ENCODE results near the gene NUP210L.
"Not testable (repeated sequence)": the region's sequence is repeated elsewhere in the genome, so short reads cannot be mapped to it uniquely, and the experiment has no call there.

Gene NUP210L

GRCh38 chr1:154062309-154062708 lies 92.6 kb downstream of the NUP210L start:
- TF ChIP-seq, protein P1, sequence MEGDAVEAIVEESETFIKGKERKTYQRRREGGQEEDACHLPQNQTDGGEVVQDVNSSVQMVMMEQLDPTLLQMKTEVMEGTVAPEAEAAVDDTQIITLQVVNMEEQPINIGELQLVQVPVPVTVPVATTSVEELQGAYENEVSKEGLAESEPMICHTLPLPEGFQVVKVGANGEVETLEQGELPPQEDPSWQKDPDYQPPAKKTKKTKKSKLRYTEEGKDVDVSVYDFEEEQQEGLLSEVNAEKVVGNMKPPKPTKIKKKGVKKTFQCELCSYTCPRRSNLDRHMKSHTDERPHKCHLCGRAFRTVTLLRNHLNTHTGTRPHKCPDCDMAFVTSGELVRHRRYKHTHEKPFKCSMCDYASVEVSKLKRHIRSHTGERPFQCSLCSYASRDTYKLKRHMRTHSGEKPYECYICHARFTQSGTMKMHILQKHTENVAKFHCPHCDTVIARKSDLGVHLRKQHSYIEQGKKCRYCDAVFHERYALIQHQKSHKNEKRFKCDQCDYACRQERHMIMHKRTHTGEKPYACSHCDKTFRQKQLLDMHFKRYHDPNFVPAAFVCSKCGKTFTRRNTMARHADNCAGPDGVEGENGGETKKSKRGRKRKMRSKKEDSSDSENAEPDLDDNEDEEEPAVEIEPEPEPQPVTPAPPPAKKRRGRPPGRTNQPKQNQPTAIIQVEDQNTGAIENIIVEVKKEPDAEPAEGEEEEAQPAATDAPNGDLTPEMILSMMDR (IDR thresholded peaks at IDR 0.05; ENCODE audit: control extremely low read depth, extremely low read depth, low read depth, missing control alignments): no peak
- POLR2A ChIA-PET: no interaction called here
- no peak for DNase-seq (ENCODE audit: extremely low spot score)
- CTCF ChIA-PET: no interaction called here

- POLR2A ChIA-PET: interaction anchor here (0.6 kb wide), 1 partner anchor 54 kb away, joined by 5 read pairs; no protein-coding TSS in a partner anchor
- CTCF ChIA-PET: interaction anchor here (1.1 kb wide), 2 partner anchors 8 to 14 kb away, joined by 3 read pairs; no protein-coding TSS in a partner anchor
- not testable (repeated sequence) for DNase-seq (ENCODE audit: extremely low spot score)
These were observed 107.4 kb downstream of the NUP210L start for GRCh38 chr1:154047436-154047835.

DNA sequence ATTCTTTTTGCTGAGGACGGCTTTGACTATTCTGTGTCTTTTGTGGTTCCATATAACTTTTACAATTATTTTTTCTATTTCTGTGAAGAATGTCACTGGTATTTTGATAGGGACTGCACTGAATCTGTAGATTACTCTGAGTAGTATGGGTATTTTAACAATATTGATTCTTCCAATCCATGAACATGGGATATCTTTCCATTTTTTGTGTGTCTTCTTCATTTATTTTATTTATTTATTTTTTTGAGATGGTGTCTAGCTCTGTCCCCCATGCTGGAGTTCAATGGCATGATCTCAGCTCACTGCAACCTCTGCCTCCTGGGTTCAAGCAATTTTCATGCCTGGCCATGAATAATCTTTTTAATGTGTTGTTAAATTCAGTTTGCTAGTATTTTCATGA lies 121.2 kb downstream of the NUP210L start:
- CTCF ChIA-PET; DNase-seq (ENCODE audit: extremely low spot score); POLR2A ChIA-PET: not testable (repeated sequence)

DNA sequence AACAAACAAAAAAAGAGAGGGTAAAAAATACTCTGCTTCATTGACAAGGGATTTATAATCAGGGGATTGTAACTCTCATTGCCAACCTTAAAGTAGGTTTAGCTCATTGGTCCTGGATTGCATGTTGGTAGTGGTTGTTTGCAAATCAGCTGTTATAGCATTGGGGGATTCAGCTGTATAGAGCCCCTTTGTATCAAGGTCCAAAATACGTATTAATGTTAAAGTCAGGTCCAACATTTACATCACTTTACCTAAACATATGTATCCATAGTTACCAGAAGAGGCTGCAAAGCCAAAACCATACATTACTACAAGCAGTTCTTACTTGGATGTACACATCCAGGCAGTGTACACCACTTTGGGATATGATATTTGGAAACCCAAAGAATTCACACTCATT lies 134.9 kb downstream of the NUP210L start:
- CTCF ChIA-PET: interaction anchor here (1.8 to 1.9 kb wide), 2 partner anchors 9 to 11 kb away, joined by 4 read pairs; no protein-coding TSS in a partner anchor
- POLR2A ChIA-PET: no interaction called here
- no peak for DNase-seq (ENCODE audit: extremely low spot score)
- TF ChIP-seq, protein P1 (IDR thresholded peaks at IDR 0.05; ENCODE audit: control extremely low read depth, extremely low read depth, low read depth, missing control alignments): no peak

DNA sequence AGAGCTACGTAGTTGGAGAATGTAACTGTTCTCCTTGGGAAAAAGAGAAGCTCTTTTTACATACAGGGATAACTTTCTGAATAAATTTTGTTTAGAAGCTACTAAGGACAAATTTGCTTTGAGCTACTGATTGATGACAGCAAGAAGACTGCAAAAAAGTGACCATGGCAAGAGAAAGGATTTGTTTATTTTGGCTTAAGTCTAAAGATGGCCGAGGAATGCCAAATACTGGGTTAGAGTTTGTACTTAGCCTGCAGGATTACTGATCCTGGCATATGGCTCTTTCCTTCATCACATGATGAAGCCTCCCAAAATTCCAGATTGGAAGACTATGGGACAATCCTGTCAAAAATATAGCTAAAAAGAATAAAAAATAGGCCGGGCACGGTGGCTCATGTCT lies 135.6 kb downstream of the NUP210L start:
- CTCF ChIA-PET: interaction anchor here (1.4 to 1.9 kb wide), 4 partner anchors 10 to 17 kb away, joined by 3 to 4 read pairs (median 4); no protein-coding TSS in a partner anchor
- TF ChIP-seq, protein P1 (IDR thresholded peaks at IDR 0.05; ENCODE audit: control extremely low read depth, extremely low read depth, low read depth, missing control alignments): no peak
- POLR2A ChIA-PET: no interaction called here

DNA sequence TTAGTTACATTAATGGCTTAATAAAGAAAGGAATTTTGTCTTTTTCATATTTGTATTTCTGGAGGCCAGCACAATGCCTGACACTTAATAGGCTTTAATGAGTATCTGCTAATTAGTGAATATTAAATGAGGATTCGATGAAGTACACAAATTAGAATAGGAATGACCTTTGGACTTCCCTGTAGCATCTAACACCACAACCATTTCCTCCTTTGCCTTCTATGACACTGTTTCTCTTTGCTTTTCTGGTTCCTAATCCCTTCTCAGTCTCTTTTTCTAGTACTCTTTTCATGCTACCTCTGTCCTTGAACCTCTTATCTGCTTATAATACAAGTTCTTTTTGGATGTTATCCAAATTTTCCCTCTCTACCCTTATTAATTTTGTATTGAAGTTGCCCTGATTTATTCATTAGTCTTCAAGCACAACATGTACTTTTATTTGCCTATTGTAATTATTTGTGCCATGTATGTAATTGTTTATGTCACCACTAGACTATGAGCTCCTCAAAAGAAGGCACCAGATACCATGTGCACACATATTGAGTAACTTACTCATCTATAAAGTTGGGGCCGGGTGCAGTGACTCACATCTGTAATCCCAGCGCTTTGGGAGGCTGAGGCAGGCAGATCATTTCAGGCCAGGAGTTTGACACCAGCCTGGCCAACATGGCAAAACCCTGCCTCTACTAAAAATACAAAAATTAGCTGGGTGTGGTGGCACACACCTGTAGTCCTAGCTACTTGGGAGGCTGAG lies 140.5 kb downstream of the NUP210L start:
- CTCF ChIA-PET: interaction anchor here (1.0 kb wide), 1 partner anchor 9 kb away, joined by 5 read pairs; no protein-coding TSS in a partner anchor
- peak; percentile 24 for DNase-seq (ENCODE audit: extremely low spot score)
- POLR2A ChIA-PET: no interaction called here
- TF ChIP-seq, protein P1 (IDR thresholded peaks at IDR 0.05; ENCODE audit: control extremely low read depth, extremely low read depth, low read depth, missing control alignments): no peak

More for the DNA sequence above, 135.6 kb downstream of the NUP210L start:
- no peak for DNase-seq (ENCODE audit: extremely low spot score)

- POLR2A ChIA-PET; DNase-seq (ENCODE audit: extremely low spot score); CTCF ChIA-PET: not testable (repeated sequence)
These were observed 142.3 kb downstream of the NUP210L start for GRCh38 chr1:154012543-154012942.

- ChIA-PET POLR2A (no interaction called here), CTCF (no interaction called here)
- no peak for DNase-seq (ENCODE audit: extremely low spot score)
- TF ChIP-seq, protein P1 (IDR thresholded peaks at IDR 0.05; ENCODE audit: control extremely low read depth, extremely low read depth, low read depth, missing control alignments): no peak
These were observed 142.7 kb downstream of the NUP210L start for GRCh38 chr1:154012129-154012528.
